ENCODE results near the gene SPATA31D1.

DNA sequence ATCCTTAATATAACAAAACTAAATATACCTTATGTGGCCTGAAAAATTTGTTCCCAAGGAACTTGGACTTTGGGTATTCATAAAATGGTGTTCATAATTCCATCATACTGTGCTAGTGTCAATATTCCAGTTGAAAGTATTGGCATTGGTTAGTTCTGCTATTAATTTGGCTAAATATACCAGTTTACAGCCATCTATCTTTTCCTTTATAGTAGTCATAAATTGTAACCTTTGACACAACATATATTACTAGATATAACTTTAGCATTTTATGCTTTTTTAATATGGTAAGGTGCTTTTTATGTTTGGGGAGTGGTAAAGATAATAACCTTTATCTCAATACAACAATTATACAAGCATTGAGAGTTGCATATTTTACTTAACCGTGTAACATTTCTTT lies 23.7 kb downstream of the SPATA31D1 start:
- TF ChIP-seq, protein P1, sequence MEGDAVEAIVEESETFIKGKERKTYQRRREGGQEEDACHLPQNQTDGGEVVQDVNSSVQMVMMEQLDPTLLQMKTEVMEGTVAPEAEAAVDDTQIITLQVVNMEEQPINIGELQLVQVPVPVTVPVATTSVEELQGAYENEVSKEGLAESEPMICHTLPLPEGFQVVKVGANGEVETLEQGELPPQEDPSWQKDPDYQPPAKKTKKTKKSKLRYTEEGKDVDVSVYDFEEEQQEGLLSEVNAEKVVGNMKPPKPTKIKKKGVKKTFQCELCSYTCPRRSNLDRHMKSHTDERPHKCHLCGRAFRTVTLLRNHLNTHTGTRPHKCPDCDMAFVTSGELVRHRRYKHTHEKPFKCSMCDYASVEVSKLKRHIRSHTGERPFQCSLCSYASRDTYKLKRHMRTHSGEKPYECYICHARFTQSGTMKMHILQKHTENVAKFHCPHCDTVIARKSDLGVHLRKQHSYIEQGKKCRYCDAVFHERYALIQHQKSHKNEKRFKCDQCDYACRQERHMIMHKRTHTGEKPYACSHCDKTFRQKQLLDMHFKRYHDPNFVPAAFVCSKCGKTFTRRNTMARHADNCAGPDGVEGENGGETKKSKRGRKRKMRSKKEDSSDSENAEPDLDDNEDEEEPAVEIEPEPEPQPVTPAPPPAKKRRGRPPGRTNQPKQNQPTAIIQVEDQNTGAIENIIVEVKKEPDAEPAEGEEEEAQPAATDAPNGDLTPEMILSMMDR (IDR thresholded peaks at IDR 0.05; ENCODE audit: extremely low read depth in 1 of 2, insufficient read depth in 1 of 2, low read depth in 1 of 2, low read length in 2 of 2), result no peak
- TF ChIP-seq EZH2 (IDR thresholded peaks at IDR 0.05; ENCODE audit: borderline replicate concordance, low read depth, low read length, severe bottlenecking), result no peak
- no peak for TF ChIP-seq POLR2A (IDR thresholded peaks at IDR 0.05; ENCODE audit: low read depth, low read length)

Data from endothelial cell of umbilical vein (primary cell).